Cerebellar nuclear complex (tissue), 1 donor: ENCODE results near the gene ZNF30.
A peak's percentile ranks its signal among the peaks of the same experiment; 100 is the strongest.
"Not testable (repeated sequence)": the region's sequence is repeated elsewhere in the genome, so short reads cannot be mapped to it uniquely, and the experiment has no call there.

Source experiments
- DNase-seq, 2 experiments: peaks; one replicate each; lab custom pipeline; 2025; lab: John Stamatoyannopoulos, UW

Gene ZNF30

DNA sequence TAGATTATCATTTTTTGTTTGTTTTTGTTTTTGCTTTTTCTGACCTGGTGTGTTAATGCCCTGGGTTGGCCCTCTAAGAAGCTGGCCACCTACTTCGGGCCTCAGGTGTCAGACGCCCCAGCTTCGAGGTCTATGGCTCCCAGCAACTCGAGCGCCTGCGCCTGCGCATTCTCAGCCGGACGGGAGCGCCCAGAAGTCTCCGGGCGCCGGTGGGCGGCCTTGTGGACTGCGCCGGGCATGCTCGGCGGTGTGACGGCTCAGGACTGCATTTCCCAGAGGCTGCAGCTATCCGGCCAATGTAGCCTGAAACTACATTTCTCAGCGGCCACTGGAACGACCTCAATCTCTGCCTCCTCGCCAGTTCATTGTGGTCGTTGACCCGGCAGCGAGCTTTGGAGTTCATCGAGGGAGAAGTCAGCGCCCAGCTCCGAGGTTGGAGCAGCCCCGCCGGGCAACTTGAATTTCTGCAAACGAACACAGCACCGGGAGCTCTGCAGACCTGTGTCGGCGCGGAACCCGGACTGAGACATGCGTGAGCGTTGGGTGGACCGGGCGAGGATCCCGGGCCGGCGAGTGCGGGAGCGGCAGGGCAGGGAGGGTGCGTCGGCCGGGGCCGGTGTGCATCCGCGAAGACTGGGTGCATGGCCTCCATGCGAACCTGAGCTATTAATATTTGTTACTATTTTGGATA, at the start of gene ZNF30:
TSS of gene ZNF30 (plus strand) at position 219 of the 691 bp plus-strand sequence. CDS start 3,045 bp downstream, outside the sequence.
- peak; percentile 34 to 74 for DNase-seq

DNA sequence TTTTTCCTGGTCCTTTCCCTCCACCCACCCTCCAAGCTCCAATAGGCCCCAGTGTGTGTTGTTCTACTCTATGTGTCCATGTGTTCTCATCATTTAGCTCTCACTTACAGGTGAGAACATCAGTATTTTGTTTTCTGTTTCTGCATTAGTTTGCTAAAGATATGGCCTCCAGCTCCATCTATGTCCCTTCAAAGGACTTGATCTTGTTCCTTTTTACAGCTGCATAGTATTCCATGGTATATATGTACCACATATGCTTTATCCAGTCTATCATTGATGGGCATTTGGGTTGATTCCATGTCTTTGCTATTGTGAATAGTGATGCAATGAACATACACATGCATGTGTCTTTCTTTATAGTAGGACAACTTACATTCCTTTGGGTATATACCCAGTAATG, 47.1 kb upstream of the ZNF30 start:
- no peak for DNase-seq

DNA sequence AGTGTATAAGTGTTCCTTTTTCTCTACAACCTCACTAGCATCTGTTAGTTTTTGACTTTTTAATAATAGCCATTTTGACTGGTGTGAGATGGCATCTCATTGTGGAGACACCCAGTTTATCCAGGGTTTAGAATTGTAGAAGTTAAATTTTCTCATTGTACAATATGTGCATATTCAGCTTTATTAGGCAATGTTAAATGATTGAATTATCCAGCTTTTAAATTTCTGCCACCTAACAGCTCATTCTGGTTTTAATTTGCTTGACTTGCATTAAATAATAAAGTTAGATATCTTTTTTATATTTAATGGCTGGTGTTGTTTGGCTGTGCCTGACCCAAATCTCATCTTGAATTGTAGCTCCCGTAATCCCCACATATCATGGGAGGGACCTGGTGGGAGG, 46.7 kb upstream of the ZNF30 start:
- DNase-seq, result no peak

DNA sequence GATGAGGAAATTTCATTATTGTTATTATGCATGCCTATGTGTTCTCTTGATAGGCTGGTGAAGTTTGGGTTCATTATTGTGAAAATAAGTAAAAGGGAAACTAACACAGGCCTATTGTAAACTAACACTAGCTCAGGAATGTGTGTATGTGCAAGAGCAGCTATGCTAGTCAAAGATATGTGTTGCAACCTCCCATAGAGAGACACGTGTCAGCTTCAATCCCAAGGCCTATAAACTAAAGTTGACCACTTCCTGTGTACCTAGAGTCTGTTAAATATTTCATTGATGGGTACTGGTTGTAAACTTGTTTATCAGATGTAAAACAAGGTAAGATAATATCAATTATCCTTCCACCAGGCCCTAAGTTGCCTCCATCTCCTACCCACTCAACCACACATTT, 44.7 kb upstream of the ZNF30 start:
- DNase-seq, result no peak

DNA sequence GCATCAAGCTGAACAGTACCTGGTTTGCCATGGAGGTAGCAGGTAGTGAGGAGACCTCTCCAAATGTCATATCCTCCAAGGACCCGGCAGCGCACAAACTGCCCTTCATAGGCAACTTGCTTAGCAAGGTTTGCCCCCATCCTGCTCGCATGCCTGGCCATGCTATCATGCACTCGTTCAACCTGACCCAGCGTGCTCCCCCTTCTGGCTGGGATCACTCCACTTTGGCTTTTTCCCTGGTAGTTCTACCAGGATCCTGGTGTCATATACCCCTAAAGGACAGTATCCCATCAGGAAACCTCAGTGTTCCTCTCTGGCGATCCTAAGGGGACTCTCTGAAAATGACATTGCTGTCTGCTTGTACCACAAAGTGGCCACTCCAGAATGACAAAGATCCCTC, 38.6 kb upstream of the ZNF30 start:
- DNase-seq, result no peak

DNA sequence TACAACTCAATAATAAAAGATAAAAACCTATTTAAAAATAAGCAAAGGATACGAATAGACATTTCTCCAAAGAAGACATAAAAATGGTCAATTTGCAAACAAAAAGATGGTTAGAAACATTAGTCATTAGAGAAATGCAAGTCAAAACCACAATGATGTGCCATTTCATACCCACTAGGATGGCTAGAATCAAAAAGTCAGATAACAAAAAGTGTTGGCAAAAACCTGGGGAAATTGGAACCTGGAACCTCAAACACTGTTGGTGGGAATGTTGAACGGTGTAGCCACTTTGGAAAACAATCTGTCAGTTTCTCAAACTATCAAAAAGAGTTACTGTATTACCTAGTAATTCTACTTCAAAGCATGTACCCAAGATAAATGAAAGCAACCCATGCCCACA, 26.5 kb upstream of the ZNF30 start:
- DNase-seq, result no peak

DNA sequence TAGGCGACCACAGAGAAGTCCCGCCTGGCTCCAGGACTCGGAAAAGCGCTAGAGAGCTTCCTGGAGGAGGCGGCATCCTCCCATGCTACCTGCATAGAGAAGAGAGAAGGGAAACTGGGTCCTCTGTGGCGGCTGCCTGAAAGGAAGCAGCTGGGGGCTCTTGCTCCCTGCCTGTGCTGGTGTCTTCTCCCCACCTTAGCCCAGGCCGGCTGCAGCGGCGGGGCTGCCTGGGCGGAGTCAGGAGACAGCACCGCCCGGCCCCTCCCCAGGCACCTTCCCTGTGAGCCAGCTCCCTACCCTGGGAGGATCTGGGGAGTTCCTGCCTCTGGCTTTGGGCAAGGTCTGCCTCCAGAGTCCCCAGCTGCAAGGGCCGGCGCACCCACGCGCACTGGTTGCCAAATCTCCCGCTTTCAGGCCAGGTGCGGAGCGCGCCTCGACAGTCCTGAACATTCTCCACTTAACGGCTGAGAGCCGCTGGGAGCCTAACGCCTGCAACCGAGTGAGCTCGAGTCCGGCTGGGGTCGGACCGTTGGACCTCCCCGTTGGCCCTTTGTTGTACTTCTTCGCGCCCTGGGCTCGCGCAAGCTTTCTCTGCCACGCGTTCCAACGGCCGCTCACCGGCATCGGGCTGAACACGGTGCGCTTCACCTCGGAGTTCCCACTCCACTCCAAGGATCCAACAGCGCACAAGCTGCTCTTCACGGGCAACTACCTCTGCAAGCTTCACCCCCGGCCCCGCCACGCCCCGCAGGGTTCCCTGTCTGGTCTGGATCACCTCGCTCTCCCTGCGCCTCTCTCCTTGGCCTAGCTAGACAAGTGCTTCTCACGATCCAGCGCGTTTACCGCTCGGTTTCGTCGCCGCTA, 21.8 kb upstream of the ZNF30 start:
- DNase-seq, result no peak

DNA sequence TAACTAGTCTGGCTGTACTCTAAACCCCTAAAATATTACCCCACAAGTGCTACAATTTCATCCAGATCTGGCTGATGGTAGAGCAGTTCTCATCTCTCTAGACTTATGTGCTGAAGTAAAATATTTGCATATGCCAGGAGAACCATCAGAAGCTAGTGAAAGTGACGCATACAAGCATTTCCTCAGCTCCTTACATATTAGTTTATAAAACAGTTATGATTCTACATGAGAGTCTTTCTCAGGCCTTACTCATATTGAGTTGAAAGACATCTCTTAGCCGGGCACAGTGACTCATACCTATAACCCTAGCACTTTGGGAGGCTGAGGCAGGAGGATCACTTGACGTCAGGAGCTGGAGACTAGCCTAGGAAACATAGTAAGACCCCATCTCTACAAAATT, 15.9 kb upstream of the ZNF30 start:
- DNase-seq, result no peak

DNA sequence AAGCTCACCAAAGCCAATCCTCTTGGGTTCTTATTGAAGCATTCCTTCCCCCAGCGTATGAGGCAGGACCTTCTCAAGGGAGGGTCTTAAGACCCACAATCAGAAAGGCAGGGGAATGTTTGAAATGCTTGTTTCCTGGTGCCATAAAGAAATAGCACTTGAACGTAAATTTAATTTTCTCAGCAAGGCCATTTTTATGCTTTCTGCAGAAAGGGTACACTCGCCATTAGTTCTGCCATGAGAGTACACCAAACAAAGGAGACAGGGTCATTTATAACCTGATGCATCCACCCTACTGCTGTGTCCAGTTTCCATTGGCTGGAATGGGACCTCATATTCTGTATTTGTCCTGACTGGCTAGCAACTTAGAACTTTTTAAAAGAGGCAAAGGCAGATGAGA, 9.6 kb upstream of the ZNF30 start:
- DNase-seq, result not testable (repeated sequence)

DNA sequence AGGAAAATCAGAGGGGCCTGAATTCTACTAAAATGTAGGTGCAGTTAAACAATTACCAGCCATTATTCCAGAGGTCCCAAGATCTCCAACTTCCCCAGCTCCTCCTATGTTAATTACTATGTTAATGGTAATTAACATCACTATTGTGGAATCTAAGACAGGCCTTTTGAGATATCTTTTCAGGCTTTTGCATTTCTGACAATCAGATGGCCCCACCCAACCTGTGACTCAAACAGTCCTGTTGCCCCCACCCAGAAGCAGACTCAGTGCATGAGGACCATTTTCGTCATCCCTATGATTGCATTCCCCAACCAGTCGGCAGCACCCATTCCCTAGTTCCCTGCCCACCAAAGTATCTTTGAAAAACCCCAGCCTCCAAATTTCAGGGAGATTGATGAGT, 8.5 kb upstream of the ZNF30 start:
- DNase-seq, result no peak

DNA sequence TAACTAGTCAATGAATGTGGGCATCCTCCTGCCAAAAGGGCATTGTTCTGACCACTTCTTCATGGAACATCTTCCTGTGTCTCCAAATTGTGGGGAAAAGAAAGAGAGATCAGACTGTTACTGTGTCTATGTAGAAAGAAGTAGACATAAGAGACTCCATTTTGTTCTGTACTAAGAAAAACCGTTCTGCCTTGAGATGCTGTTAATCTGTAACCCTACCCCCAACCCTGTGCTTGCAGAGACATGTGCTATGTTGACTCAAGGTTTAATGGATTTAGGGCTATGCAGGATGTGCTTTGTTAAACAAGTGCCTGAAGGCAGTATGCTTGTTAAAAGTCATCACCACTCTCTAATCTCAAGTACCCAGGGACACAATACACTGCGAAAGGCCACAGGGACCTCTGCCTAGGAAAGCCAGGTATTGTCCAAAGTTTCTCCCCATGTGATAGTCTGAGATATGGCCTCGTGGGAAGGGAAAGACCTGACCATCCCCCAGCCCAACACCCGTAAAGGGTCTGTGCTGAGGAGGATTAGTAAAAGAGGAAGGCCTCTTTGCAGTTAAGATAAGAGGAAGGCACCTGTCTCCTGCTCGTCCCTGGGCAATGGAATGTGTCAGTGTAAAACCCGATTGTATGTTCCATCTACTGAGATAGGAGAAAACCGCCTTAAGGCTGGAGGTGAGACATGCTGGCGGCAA, 6.5 kb upstream of the ZNF30 start:
- DNase-seq, result not testable (repeated sequence)

DNA sequence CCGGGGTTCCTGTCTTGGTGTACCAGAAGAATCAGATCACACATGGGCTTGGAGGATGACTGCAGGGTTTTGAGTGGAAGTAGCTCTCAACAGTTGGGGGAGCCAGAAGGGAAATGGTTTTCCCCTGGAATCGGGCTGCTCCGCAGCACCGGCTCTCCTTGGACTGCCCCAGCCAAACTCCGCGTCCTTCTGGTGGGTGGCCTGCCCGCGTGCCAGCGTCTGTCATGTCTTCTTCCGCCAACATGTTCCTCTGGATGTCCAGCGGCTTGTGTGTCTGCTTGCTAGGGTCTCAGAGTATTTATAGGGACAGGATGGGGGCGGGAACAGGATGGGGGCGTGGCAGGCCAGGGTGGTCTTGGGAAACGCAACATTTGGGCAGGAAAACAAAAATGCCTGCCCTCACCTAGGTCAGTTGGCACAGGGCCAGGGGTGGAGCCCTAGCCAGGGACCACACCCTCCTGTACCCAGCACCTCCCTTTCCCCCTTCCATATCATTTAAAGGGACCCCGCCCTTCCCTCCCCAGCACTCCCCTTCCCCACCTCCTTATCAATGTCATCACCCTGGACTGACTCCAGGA, 1.3 kb upstream of the ZNF30 start:
- no peak for DNase-seq

DNA sequence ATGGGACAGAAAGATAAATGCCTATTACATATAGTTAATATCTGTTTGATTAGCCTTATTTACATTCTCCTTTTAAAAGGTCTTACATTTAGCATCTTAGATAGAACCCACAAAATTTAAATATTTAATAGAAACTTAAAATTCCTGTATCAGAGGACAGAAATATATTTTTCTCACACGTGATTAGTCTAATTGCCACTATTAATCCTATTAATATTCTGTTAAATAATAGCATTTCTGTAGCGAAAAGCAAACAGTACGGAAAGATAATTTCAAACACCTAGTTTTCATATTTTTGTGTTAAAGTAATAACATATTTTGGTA, 380 bp upstream of the ZNF30 start:
- DNase-seq, result no peak

DNA sequence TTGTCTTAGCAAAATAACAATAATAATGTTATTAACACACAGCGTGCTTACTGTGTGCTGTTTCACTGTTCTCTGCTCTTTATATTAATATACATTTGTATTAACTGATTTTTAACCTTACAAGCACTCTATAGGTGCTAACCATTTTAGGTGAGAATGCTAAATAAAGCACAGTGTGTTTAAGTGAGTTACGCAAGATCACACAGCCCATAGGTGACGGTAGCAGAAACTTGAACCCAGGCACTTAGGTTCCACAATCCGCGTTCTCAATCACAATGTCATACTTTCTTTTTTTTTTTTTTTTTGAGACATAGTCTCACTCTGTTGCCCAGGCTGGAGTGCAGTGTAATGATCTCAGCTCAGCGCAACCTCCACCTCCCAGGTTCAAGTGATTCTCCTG, 5.8 kb downstream of the ZNF30 start:
- DNase-seq, result no peak

DNA sequence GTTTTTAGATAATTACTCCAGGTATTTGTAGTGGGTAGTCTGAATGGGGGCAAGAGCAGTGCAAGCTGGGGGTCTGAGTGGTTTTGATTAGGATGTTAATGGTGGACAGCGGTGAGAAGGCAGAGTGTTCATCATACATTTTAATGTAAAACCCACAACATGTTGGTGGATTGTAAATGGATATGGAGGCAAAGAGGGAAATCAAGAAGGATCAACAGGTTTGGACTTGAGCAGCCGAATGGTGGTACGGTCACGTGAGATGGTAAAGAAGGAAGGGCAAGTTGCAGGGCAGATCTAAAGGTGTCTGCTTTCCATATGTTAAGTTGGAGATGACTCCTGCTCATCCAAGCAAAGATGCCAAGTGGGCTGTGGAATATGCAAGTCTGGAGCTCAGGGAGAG, 9.5 kb downstream of the ZNF30 start:
- no peak for DNase-seq

DNA sequence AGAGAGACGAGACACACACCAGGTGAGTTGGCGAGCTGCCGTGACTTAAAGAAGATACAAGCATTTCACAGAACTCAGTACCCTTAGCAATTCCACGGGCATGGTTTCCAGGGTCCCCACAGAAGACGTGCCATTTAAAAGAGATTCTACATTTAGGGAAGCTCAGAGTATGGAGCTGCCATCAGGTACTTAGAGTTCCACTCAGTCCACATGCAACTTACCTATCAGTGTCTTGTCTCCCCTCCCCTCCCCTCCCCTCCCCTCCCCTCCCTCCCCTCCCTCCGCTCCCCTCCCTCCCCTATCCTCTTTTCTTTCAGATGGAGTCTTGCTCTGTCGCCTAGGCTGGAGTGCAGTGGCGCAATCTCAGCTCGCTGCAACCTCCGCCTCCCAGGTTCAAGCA, 12.2 kb downstream of the ZNF30 start:
- no peak for DNase-seq

DNA sequence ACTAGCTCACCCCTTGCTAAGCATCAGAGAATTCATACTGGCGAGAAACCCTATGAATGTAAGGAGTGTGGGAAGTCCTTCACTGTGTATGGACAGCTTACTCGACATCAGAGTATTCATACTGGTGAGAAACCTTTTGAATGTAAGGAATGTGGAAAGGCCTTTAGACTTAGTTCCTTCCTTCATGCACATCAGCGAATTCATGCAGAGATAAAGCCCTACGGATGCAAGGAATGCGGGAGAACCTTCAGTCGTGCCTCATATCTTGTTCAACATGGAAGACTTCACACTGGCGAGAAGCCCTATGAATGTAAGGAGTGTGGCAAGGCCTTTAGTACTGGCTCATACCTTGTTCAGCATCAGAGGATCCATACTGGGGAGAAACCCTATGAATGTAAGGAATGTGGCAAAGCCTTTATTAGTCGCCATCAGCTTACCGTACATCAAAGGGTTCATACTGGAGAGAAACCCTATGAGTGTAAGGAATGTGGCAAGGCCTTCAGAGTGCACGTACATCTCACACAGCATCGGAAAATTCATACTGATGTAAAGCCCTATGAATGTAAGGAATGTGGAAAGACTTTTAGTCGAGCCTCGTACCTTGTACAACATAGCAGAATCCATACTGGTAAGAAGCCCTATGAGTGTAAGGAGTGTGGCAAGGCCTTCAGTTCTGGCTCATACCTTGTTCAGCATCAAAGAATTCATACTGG, 17.3 kb downstream of the ZNF30 start:
- DNase-seq, result no peak

DNA sequence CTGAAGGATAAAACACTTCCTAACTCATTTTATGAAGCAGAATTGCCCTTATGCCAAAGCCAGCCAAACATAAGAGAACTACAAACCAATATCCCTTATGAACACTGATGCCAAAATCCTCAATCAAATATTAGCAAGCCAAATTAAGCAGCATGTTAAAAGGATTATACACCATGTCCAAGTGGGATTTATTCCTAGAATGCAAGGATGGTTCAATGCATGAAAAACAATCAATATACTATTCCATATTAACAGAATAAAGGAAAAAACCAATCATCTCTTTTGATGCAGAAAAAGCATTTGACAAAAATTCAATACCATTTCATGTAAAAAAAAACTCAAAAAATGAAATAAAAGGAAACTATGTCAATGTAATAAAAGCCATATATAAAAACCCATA, 26.4 kb downstream of the ZNF30 start:
- DNase-seq, result no peak

DNA sequence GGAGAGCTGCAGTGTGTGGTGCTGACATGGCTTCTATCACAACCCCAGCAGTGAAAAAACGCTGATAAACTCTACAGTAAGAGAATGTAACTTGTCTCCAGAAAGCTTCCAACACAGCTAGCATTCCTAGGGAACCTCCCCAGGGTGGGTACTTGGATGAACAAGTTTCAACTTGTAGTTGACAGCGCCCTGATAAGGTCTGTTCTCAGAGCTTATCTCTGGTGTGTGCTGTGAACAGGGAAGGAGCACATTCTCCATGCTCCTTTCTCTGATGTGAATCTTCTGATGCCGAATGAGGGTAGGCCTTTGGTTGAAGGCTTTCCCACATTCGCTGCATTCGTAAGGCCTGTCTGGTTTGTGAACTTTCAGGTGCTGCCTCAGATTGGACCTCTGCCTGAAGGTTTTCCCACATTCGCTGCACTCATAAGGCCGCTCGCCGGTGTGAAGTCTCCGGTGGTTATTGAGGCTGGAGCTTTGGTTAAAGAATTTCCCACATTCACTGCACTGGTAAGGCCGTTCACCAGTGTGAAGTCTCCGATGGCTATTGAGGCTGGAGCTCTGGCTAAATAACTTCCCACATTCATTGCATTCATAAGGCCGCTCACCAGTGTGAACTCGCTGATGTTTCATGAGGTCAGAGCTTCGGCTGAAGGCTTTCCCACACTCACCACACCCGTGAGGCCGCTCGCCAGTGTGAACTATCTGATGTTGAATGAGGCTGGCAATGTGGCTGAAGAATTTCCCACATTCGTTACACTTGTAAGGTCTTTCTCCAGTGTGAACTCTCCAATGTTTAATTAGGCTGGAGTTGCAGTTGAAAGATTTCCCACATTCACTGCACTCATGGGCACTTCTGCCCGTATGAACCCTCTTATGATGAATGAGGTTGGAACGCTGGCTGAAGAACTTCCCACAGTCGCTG, 31.4 kb downstream of the ZNF30 start:
- no peak for DNase-seq

DNA sequence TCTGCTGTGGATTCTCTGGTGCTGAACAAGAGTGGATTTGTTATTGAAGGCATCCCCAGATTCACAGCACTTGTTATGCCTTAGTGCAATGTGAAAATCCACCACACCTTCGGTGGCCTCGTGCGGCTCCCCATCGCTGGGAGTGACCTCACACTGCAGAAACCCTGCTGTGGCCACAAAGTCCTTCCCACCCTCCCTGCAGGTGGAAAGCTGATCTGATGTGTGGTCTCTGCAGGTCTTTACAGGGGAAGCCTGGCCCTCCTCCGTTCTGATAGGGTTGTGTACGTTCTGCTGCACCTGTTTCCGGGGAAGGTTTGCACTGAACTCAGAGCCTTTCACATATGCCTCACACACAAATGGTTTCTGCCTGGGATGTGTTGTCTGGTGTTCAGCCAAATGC, 32.3 kb downstream of the ZNF30 start:
- no peak for DNase-seq
